Upper lobe of left lung (tissue), 4 donors: Measurements from ENCODE around the gene HIP1.

Experiments
- CTCF ChIP-seq, 6 experiments: fragments of 450-650 bp in 4 of 6; fragments of 200-600 bp in 2 of 6; sonication (generic) in 2 of 6; IDR thresholded peaks; one replicate each; pipeline ENCODE4 v1.5.1; 2016 to 2019; ENCODE audit warnings: antibody characterized with exemption in 6 of 6
- EP300 ChIP-seq, 4 donors: sonication (generic); formaldehyde crosslinking; IDR thresholded peaks; one replicate each; pipeline ENCODE4 v1.5.1; 2017; ENCODE audit warnings: antibody characterized with exemption in 4 of 4, control low read depth in 2 of 4
- POLR2AphosphoS5 ChIP-seq, 2 donors: sonication (generic); formaldehyde crosslinking; IDR thresholded peaks; one replicate each; pipeline ENCODE4 v1.5.1; 2017; ENCODE audit warnings: antibody characterized with exemption in 2 of 2

GRCh38 chr7:75623390-75624133 lies 115.2 kb downstream of the HIP1 start:
- TF ChIP-seq EP300 (IDR thresholded peaks at IDR 0.05) (peak in 1 of 4 donors; percentile 71), POLR2AphosphoS5 (IDR thresholded peaks at IDR 0.05) (peak; percentile 29 to 65), CTCF (IDR thresholded peaks at IDR 0.05) (no peak)
